ENCODE measurements around the gene AASDHPPT.
A peak's percentile ranks its signal among the peaks of the same experiment; 100 is the strongest.
"Not testable (repeated sequence)": the region's sequence is repeated elsewhere in the genome, so short reads cannot be mapped to it uniquely, and the experiment has no call there.

The AASDHPPT gene, protein sequence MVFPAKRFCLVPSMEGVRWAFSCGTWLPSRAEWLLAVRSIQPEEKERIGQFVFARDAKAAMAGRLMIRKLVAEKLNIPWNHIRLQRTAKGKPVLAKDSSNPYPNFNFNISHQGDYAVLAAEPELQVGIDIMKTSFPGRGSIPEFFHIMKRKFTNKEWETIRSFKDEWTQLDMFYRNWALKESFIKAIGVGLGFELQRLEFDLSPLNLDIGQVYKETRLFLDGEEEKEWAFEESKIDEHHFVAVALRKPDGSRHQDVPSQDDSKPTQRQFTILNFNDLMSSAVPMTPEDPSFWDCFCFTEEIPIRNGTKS

DNA sequence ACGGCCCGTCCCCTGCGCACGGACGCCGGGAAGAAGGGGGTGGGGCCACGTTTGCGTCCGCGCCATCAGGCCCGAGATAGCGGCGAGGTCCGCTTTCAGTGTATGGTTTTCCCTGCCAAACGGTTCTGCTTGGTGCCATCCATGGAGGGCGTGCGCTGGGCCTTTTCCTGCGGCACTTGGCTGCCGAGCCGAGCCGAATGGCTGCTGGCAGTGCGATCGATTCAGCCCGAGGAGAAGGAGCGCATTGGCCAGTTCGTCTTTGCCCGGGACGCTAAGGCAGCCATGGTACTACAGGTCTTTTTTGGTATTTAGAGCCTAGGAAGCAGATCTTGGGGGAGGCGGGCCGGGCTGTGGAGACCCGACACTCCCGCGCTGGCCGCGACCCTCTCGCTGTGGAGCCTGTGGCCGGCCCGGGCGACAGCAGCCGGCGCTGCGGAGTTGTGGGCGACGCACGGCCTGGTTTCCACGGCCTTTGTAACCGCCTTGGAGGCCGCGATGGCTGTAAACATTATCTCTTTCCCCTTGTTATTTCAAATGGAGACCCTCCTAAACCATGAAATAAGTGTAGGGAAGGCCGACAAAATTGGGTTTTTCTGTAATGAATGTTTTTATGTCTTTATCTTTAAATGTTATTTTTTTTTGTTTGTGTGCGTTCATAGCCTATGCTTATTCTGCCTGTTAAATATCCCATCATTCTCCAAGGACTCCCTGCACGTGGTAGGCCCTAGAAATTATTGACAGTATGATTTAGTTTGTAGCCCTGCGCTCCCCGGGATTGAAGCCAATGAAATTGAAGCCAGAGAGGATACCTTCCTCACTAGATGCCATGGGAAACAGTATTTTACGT lies at the start of gene AASDHPPT:
Gene AASDHPPT, plus strand, starts transcription at position 54 of the 847 bp plus-strand sequence. Its CDS starts 49 bp downstream, at position 103.
- DNase-seq (no peak), ATAC-seq (peak; percentile 15)

DNA sequence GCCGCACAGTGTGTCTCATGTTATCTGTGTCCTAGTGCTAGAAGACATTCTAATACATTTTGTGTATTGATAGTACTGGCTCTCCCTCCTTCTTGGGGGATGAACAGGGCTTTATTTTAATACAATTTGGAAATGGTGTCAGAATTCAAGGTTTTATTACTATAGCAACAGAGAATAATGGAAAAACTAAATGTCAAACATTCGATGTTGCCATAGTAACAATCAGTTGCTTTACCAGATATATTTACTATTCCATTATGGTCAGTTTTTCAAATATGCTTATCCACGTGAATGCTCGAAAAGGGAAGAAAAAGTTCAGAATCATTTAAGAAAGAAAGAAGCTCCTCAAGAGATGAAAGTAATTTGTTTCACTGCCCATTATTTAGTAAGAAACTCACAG lies 46.9 kb upstream of the AASDHPPT start:
- no peak for ATAC-seq

DNA sequence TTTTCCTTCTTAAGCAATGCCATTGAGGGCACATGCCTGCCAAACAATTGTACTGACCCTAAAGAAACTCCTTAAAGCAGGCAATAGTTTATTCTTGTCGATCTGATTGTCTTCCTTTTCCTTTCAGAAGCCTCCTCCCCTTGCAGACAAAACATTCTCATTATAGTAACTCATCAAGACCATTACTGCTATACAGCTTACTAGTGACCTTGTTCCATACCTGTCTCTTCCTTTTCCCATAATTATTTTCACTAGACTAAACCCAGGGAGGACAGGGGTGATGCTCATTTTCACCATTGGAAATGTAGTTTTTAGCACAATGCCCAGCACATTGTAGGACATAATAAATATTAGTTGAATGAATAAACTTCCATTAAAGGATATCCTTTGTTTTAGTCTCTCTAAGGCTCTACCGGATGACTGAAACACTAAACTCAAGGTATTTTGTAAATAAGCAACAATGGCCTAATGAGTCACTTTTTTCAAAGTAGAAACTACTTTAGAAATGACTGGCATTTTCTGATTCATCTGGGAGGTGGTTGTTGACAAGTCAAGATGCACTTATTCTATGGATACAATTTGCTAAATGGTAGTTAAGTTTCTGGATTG lies 46.2 kb upstream of the AASDHPPT start:
- DNase-seq, result no peak
- no peak for ATAC-seq

More for the DNA sequence above, 46.9 kb upstream of the AASDHPPT start:
- DNase-seq, result no peak

DNA sequence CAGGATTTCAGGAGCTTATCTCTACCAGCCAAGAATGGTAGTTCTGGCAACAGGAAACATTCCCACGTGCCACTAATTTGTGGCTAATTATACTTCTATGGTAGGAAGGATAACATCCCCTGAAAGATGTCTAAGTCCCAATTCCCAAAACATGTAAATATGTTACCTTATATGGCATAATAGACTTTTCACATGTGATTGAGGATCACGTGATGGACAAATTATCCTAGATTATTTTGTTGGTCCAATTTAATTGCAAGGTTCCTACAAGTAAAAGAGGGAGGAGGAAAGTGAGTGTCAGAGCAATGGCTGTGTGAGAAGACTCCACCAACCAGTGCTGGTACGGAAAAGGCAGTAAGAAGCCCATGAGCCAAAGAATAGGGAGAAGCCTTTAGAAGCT lies 45.5 kb upstream of the AASDHPPT start:
- no peak for DNase-seq
- ATAC-seq, result no peak

DNA sequence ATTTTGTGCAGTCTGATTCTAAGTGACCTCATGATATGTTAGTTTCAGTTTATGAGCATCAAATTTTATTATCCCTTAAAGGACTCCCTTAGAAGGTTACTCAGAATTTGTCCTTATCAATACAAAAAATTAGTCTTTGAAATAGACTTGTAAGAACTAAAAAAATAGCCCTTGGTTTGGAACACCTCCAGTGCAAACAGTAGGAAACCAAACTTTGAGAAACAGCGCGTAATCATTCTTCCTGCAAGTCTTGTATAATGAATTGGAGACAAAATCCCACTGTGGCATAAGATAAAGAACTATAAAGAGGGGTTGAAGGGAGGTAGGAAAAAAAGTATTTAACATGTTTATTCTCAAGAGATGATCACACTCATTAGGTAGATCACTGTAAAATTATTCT lies 44.6 kb upstream of the AASDHPPT start:
- no peak for ATAC-seq
- no peak for DNase-seq

DNA sequence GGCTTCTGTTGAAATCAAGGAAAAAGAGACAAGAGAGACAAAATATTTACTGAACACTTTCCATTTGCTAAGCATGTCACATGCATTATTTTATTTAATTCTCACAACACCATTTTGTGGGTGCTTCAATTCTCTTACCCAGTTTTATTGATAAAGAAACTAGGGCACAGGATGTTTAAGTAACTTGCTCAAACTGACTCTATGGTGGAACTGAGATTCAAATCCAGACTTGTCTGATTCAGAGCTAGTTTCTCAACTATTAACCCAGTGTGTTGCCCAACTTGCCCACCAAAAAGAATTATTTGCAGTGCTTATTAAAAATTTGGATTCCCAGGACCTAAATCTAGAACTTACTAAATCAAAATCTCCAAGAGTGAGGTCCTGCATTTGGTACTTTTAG lies 33.9 kb upstream of the AASDHPPT start:
- no peak for ATAC-seq

DNA sequence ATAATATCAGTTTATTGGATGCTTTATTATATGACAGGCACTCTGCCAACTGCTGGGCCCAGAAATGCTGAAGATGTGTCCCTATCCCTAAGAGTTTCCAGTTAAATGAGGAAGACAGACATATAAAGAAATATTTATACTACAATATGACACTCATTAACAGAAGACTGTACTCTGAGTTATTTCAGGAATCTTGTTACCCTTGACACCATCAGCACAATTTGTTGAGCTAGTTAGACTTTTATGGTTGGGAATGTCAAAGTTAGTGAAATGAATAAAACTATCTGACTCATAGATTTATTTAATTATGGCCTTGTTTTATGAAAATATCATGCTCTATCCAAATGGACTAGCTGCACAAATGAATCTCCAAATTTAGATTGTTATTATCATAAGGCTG lies 29.8 kb upstream of the AASDHPPT start:
- no peak for ATAC-seq
- no peak for DNase-seq

More for the DNA sequence above, 33.9 kb upstream of the AASDHPPT start:
- DNase-seq, result no peak

DNA sequence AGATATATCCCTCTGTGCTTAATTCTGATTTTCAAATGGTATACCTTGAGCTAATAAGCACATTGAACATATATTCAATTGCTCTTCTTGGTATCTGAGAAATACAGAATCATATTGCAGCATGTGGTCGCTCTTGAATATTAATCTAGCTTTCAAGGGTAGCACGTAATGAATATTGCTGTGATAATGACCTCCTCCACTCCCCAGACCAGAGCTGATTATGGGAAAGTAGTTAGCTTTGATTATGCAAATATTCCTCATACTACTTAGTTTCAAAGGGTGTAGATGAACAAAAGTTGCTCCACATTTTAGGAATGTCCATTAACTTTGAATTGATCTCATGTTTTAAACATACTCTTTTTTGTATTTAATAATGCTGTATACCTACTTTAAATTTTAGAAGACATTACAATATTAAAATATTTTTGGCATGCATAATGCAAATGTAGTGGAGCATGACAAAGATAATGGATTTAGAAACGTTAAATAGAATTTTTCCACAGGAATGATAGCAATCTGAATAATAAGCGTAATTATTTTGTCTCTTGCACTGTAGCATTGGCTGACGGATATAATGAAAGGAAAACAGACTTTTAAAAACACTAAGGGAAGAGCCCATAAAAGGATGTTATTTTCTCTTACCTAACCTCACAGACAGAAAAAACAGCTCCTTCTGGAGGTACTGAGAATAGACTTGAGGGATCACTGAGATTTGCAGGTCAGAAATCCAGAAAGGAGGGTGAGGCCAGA lies 27.6 kb upstream of the AASDHPPT start:
- DNase-seq (no peak), ATAC-seq (no peak)

DNA sequence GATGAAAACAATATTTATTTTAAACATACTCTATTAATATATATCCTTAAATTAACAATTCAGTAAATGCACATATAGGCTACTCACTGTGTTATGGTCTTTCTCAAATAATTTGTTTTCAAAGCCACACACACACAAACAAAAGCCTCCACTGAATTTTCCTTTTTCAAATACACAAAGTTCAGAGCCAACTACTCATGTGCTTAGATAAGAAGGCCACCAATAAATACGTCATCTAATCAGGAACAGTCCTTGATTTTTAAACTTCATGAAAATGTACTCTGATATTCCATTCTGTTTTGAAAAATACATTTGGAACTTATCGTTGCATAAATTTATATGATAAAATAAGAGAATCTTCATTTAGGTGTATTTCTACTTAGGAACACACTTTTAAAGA lies 26.4 kb upstream of the AASDHPPT start:
- DNase-seq, result no peak
- ATAC-seq, result no peak

DNA sequence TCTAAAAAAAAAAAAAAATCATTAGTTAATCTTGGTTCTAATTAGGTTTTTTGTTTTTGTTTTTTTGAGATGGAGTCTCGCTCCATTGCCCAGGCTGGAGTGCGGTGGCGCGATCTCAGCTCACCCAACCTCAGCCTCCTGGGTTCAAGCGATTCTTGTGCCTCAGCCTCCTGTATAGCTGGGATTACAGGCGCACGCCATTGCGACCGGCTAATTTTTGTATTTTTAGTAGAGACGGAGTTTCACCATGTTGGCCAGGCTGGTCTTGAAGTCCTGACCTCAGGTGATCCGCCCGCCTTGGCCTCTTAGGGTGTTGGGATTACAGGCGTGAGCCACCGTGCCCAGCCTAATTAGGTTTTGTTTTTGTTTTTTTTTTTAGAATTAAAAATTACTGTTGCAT lies 19.1 kb upstream of the AASDHPPT start:
- ATAC-seq, result not testable (repeated sequence)

DNA sequence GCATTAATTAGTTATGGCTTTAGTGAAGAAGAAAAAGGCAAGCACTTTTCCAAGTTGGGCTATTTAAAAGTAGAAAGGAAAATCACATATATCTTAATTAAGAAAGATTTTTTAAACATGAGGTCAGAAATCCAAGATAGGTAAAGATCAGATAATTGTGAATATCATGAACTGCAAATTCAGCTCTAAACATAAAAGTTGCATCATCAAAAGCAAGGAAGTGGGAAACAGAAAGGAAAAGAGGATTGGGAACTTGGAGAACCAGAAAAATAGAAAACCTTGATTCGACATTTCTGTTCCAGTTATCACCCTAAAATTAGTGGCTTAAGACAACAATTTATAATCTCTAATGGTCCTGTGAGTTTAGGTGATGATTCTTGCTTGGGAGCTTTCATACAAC lies 17.8 kb upstream of the AASDHPPT start:
- no peak for ATAC-seq

More for the DNA sequence above, 19.1 kb upstream of the AASDHPPT start:
- DNase-seq, result not testable (repeated sequence)

DNA sequence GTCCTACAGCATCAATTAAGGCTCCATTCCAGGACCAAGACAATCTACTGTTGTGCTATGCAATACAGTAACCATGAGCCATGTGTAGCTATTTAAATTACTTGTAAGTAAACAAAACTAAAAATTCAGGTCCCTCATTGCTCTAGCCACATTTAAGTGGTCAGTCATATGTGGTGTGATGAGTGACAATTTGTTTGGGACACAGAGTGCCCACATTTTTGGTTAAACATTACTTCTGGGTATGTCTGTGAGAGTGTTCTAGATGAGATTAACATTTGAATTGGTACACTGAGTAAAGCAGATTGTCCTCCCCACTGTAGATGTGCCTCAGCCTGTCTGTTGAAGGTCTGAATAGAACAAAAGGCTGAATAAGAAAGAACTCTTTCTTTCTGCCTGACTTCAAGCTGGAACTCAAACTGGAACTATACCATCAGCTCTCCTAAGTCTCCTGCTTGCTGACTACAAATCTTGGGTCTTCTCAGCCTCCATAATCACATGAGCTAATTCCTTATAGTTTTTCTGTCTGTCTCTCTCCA lies 16.1 kb upstream of the AASDHPPT start:
- ATAC-seq (no peak), DNase-seq (no peak)

More for the DNA sequence above, 17.8 kb upstream of the AASDHPPT start:
- no peak for DNase-seq

DNA sequence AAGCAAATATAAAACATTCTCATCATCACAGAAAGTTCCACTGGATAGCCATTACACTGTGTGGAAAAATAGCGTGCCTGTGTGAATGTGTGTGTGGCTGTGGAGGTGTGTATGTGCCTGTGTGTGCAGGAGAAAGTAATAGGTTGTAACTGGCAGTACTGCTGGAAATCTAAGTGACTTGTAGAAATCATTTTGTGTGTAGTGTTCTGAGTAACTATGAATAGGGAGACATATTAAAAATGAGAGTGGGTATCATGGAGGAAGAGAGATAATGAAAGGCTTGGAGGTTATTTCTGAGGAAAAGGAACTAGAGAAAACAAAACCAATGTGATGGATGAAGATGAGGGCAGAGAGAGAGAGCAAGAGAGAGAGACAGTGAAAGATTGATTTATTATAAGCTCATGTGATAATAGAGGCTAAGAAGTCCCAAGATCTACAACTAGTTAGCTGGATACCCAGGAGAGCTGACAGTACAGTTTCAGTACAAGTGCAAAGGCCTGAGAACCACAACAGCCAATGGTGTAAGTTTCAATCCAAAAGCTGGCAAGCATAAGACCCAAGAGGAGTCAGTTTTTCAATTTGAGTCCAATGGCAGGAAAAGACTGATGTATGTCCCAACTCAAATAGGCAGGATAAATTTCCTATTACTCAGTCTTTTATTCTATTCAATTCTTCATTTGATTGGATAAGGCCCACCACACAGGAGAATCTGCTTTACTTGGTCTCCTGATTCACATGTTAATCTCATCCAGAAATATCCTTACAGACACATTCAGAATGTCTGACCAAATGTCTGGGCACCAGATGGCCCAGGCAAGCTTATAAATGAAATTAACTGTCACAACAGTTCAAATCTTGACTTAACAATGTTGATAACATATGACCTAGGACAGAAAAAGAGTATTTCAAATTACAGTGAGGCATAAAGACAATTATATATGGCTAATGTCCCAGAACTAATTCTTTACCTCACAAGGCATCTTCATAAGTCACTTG lies 15.2 kb upstream of the AASDHPPT start:
- ATAC-seq (no peak), DNase-seq (no peak)

DNA sequence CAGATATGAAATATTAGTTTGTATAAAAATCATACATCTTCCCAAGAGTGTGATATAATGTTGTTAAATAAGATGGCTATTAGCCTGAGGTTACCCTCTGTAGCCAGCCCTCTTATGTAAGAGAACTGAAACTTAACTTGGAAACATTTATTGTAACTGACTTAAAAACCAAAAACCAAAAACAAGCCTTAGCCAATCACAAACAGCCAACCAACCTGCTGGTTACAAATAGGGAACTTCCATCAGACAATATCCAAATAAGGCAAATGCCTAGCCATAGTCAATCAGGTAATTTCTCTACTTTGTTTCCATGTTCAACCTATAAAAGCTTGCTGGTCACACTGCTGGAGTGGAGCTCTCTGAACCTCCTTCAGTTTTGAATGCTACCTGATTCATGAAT lies 14.5 kb upstream of the AASDHPPT start:
- ATAC-seq (peak; percentile 49), DNase-seq (no peak)

DNA sequence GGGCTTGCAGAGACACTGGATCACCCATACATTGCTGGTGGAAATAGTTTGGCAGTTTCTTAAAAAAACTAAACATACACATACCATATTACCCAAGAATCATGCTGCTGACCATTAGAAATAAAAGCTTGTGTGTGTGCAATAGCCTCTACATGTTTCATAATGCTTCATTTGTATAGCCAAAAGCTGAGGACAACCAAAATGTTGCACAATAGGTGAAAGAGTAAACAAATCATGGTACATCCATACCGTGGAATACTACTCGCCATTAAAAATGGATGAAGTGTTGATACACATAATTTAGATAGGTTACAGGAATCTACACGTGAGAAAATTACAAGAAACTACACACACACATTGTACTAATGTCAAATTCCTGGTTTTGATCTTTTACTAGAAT lies 6.9 kb upstream of the AASDHPPT start:
- DNase-seq, result no peak
- no peak for ATAC-seq

DNA sequence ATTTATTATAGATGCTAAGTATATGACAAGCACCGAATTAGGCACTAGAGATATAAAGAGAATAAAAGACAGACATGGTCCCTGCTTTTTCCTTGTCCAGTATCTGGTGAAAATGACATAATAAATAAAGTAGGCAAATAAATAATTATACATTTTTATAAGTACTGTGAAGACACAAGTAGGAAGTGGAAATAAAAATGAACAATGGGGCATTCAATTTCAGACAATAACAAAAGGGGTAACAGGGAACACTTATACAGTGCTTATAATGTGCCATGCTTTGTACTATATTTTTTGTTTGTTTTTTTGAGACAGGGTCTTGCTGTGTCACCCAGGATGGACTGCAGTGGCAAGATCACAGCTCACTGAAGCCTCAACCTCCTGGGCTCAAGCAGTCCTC lies 4.7 kb upstream of the AASDHPPT start:
- DNase-seq (no peak), ATAC-seq (no peak)

DNA sequence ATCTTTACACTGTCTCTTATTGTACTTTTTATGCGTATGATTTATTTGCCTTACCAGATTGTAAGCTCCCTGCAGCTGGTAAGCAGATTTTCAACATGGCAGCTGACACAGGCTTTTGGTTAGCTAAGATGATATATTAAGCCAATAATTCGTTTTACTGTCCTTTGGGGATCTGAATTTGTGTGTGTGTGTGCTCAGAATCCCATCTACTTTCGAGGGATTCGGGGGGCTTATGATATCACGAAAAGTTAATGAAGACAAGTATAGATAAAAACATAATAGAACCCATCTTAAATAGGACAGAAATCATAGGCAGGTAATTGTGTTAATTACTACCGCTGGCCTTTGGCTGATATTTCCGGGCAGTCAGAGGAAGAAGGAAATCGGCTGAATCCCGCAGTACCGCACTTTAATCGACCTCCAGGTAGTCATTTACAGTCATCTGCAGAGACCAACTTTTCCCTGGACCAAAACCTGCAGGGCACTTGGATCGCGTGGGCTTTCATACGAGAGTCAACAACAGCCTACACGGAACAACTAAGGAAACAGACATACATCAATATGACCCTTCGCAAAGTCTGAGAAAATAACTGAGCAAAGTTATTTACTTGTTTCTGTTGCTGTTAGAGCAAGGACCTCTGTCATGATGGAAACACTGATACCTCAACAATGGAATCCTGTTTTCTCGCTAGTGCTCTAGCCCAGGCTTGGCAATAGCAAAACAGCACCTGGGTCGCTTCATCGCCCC lies 1.1 kb upstream of the AASDHPPT start:
- ATAC-seq (no peak), DNase-seq (peak; percentile 9)

DNA sequence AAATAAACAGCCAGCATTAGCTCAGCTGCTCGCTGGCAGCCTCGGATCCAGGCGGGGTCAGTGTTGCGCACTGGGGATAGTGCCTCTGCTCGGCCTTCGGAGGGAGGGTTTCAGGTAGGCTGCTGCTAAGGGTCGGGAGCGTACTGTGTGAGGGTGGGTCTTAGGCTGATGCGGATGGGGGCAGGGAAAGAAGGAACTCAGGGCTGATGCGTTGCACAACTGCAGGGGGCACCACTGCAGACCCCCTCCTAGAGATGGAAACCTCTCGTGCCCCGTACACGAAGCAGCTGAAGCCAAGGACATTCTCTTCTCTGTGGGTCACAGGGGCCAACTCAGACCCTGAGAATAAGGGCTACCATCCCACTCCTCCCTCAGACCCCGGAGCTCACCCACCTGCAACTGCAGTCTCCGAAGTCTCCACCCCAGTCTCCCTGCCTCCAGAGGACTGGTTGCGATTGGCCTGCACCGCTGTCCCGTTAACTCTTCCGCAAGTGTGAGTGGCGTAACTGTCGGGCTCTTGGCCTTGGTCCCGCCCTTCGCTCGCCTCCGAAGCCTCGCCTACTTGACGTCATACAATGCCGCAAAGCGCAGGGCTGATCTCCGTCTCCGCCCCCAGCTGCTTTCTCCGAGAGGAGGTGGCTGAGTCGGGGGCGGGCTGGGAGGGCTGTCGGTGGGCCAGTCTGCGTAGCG lies 398 bp upstream of the AASDHPPT start, which contains the start of gene KBTBD3:
Gene KBTBD3, minus strand, starts transcription at position 429 of the 690 bp plus-strand sequence. CDS start 18,250 bp downstream, outside the sequence.
- ATAC-seq (peak; percentile 98), DNase-seq (peak; percentile 97)

DNA sequence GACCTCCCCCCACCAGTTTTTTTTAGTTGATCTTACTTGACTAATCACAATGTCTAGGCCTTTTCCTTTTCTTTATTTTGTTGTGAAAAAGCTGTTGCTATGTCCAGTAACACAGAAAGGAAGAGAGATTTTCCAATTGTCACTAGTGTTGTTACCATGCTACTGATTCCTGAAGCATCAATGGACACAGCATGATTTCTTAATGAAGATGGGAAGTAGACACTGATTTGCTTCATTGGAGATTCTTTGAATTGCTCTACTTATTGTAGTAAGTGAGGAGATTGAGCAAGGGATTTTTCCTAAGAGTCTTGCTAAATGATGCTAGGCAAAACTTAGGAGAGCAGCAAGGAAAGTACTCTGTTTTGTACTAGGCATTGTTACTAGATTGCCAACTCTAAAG lies 4.6 kb downstream of the AASDHPPT start:
- DNase-seq (no peak), ATAC-seq (no peak)

All from stimulated activated naive CD8-positive, alpha-beta T cell treated with anti-CD3 and anti-CD28 coated beads, Interleukin-15, Interleukin-2, amounts not matched to agents 100 U/mL and 50 U/mL, for 24 hours (primary cell).